T-helper 2 cell treated with Interferon-gamma antibody and Interleukin-4, amounts not matched to agents 5 μg/mL and 100 μg/mL, for 36 hours (primary cell): Measurements from ENCODE around the gene ORC2.
"Not testable (repeated sequence)": the region's sequence is repeated elsewhere in the genome, so short reads cannot be mapped to it uniquely, and the experiment has no call there.

ENCODE experiments used
- DNase-seq: peaks from one replicate; pipeline ENCODE4 v3.0.0; 2021; ENCODE audit warnings: low spot score
- H3K27ac Mint-ChIP-seq: one replicate; pipeline ENCODE4 v1.8.0; 2021; ENCODE audit warnings: mild to moderate bottlenecking, mixed read lengths
- H3K27me3 Mint-ChIP-seq: one replicate; pipeline ENCODE4 v1.8.0; 2021; ENCODE audit warnings: low read depth, mixed read lengths
- H3K36me3 Mint-ChIP-seq: one replicate; pipeline ENCODE4 v1.8.0; 2021; ENCODE audit warnings: low read depth, mixed read lengths
- H3K4me1 Mint-ChIP-seq: one replicate; pipeline ENCODE4 v1.8.0; 2021; ENCODE audit warnings: low read depth, mixed read lengths
- H3K4me3 Mint-ChIP-seq: one replicate; pipeline ENCODE4 v1.8.0; 2022; ENCODE audit warnings: mild to moderate bottlenecking, moderate library complexity, mixed read lengths
- H3K9me3 Mint-ChIP-seq: one replicate; pipeline ENCODE4 v1.8.0; 2021; ENCODE audit warnings: mixed read lengths

Gene ORC2

GRCh38 chr2:200963918-200964252, 425 bp upstream of the ORC2 start:
- not testable (repeated sequence) for H3K27me3 Mint-ChIP-seq, H3K9me3 Mint-ChIP-seq, DNase-seq
- Mint-ChIP-seq H3K27ac (peak overlapping the region; percentile 93), H3K4me1 (peaks cover 51% of the 10 kb centered on the region), H3K36me3 (peaks cover 19% of the 10 kb centered on the region), H3K4me3 (peak overlapping the region; percentile 95)

- DNase-seq: no peak
- Mint-ChIP-seq H3K27ac (peak overlapping the region; percentile 93), H3K4me3 (peak overlapping the region; percentile 95), H3K4me1 (peaks cover 46% of the 10 kb centered on the region), H3K27me3 (no peaks in the 10 kb centered on the region), H3K36me3 (peaks cover 27% of the 10 kb centered on the region), H3K9me3 (no peaks in the 10 kb centered on the region)
Measured at GRCh38 chr2:200962811-200963123, 693 bp downstream of the ORC2 start.

DNA sequence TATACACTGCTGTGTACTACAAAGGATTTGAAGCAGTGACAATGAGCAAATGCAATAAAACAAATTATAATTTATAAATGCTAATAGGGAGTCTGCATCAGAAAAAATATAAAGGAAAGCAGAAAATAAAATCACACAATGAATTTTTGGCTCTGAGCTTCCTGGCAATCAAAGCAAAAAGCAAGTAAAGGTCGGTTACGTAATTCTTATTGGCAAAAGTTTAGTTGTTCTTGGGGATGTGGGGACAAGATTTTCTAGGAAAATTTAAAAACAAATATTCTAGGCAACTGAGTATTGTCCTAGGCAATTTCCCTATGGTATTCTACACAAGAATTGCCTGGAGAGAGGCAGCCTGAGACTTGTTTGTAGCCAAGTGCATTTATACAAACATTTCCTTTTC, 1.8 kb downstream of the ORC2 start:
- Mint-ChIP-seq H3K4me3 (peak overlapping the region; percentile 95), H3K4me1 (peaks cover 46% of the 10 kb centered on the region)

GRCh38 chr2:200950378-200950777, 13.1 kb downstream of the ORC2 start:
- H3K36me3 Mint-ChIP-seq: peaks cover 44% of the 10 kb centered on the region
- no peaks in the 10 kb centered on the region for H3K27me3 Mint-ChIP-seq
- H3K4me1 Mint-ChIP-seq: peaks cover 3% of the 10 kb centered on the region
- DNase-seq: no peak
- no peaks in the 10 kb centered on the region for H3K9me3 Mint-ChIP-seq
- no peak overlapping the region for H3K4me3 Mint-ChIP-seq
- H3K27ac Mint-ChIP-seq: no peak overlapping the region

More for the DNA sequence above, 1.8 kb downstream of the ORC2 start:
- Mint-ChIP-seq H3K27ac (no peak overlapping the region), H3K9me3 (no peaks in the 10 kb centered on the region), H3K27me3 (no peaks in the 10 kb centered on the region), H3K36me3 (peaks cover 32% of the 10 kb centered on the region)
- DNase-seq: no peak

DNA sequence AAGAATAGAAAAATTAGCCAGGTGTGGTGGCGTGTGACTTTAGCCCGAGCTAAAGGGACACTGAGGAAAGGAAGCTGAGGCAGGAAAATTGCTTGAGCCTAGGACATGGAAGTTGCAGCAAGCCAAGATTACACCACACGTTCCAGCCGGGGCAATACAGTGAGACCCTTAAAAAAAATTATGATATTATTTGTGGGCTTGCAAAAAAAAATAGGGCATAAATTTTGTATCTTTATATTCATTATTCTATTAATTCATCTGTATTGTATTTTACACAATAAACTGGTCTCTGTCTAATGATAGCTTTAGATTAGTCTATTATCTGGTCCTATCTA, 18.1 kb downstream of the ORC2 start:
- Mint-ChIP-seq H3K9me3 (no peaks in the 10 kb centered on the region), H3K36me3 (peaks cover 45% of the 10 kb centered on the region), H3K27me3 (no peaks in the 10 kb centered on the region), H3K4me3 (no peak overlapping the region), H3K27ac (no peak overlapping the region), H3K4me1 (peaks cover 12% of the 10 kb centered on the region)
- no peak for DNase-seq

DNA sequence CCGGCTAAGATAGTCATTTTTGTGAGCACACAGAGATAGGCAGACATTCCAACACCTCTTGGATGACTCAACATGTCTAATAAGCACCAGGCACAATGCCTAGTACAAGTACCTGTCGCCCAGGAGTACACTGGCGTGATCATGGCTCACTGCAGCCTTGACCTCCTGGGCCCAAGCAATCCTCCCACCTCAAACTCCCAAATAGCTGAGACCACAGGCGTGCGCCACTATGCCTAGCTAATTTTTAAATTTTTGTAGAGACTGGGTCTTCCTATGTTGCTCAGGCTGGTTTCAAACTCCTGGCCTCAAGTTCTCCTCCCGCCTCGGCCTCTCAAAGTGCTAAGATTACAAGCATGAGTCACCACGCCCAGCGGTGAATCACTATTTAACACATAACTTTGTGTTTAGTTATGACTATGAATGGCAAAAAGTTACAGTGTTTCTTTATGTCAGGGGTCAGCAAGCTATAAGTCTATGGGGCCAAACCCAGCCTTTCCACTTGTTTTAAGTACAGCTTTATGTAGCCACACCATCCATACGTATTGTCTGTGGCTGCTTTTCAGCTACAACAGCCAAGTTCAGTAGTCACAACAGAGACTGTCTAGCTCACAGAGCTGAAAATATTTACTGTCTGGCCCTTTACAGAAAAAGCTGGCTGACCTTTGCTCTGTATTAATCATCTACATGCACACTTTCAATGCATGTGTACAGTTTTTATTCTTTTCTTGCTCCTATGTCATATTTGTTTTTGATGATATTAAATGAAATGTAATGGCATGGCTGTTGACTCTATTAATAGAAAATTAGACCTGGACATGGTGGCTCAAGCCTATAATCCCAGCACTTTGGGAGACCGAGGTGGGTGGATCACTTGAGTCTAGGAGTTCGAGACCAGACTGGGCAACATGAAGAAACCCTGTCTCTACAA, 18.7 kb downstream of the ORC2 start:
- H3K9me3 Mint-ChIP-seq: no peaks in the 10 kb centered on the region
- peak; percentile 75 for DNase-seq
- H3K36me3 Mint-ChIP-seq: peaks cover 48% of the 10 kb centered on the region
- H3K4me3 Mint-ChIP-seq: no peak overlapping the region
- peak overlapping the region; percentile 42 for H3K27ac Mint-ChIP-seq
- no peaks in the 10 kb centered on the region for H3K27me3 Mint-ChIP-seq
- peaks cover 12% of the 10 kb centered on the region for H3K4me1 Mint-ChIP-seq

DNA sequence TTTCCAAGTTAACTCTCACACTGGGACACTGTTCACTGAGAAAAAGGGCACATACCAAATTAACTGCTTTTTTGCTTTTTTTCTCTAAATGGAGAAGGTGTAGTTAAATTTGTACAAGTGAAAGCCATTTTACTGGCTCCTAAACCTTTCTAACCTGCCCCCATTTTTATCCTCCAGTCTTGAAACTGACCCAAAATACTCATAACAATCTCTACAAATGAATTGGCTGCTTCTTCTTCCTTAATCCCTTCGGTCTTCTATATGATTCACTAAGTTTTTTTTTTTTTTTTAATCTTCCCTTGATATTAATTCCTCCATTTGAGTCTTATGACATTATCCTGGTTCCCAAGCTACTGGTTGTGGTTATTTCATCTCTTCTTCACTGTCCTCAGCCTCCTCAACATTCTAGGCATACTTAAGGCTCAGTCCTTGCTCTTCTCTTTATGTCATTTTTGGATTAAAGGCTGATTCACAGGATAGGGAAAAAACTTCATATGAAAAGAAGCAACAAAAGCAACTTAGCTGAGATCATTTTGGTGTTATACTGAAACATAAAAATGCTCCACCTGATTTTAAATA, 19.8 kb downstream of the ORC2 start:
- H3K9me3 Mint-ChIP-seq: no peaks in the 10 kb centered on the region

GRCh38 chr2:200939832-200940231, 23.6 kb downstream of the ORC2 start:
- Mint-ChIP-seq H3K36me3 (peaks cover 41% of the 10 kb centered on the region), H3K27ac (no peak overlapping the region)

More for the DNA sequence above, 19.8 kb downstream of the ORC2 start:
- no peak for DNase-seq
- Mint-ChIP-seq H3K4me3 (no peak overlapping the region), H3K36me3 (peaks cover 46% of the 10 kb centered on the region), H3K27ac (peak overlapping the region; percentile 32), H3K27me3 (no peaks in the 10 kb centered on the region), H3K4me1 (peaks cover 12% of the 10 kb centered on the region)

GRCh38 chr2:200930947-200931626, 32.4 kb downstream of the ORC2 start:
- Mint-ChIP-seq H3K4me1 (peaks cover 7% of the 10 kb centered on the region), H3K27me3 (no peaks in the 10 kb centered on the region), H3K27ac (no peak overlapping the region), H3K36me3 (peaks cover 34% of the 10 kb centered on the region), H3K9me3 (no peaks in the 10 kb centered on the region), H3K4me3 (no peak overlapping the region)
- no peak for DNase-seq

More at GRCh38 chr2:200939832-200940231, 23.6 kb downstream of the ORC2 start:
- Mint-ChIP-seq H3K4me1 (peaks cover 7% of the 10 kb centered on the region), H3K9me3 (no peaks in the 10 kb centered on the region), H3K4me3 (no peak overlapping the region), H3K27me3 (no peaks in the 10 kb centered on the region)
- DNase-seq: no peak

DNA sequence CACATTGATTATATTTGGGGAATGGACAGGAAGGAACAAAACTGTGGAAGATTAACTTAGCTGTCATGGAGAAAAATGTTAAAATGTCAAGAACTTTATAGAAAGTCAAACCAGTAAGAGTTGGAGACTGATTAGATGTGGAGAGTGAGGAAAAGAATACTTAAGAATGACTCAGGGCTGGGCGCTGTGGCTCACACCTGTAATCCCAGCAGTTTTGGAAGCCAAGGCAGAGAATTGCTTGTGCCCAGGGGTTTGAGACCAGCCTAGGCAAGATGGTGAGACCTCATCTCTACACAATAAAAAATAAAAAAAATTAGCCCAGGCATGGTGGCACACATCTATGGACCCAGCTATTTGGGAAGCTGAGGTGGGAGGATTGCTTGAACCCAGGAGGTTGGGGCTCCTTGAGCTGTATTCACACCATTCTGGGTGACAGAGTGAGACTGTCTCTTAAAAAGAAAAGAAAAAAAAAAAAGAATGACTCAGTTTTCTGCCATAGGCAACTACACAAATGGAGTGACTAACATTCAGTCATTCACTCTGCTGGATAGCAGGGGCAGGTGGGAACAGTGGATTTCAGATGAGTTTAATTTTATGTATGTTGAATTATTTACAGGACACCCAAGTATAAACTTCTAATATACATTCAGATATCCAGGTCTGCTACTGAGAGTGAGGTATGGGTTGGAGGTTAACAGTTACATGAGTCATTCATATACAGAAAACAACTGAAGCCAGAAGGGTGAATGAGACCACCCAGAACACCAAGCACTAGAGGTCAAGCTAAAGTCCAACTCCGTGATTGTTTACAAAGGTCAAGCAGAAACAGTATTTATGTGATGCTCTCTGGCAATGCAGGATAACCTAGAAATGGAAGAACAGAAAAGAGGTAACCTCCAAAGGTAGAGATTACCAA, 33.9 kb downstream of the ORC2 start:
- Mint-ChIP-seq H3K27ac (no peak overlapping the region), H3K27me3 (no peaks in the 10 kb centered on the region), H3K4me1 (peaks cover 7% of the 10 kb centered on the region), H3K4me3 (no peak overlapping the region), H3K36me3 (peaks cover 33% of the 10 kb centered on the region), H3K9me3 (no peaks in the 10 kb centered on the region)
- no peak for DNase-seq

GRCh38 chr2:200922439-200922838, 41.0 kb downstream of the ORC2 start:
- Mint-ChIP-seq H3K36me3 (peaks cover 36% of the 10 kb centered on the region), H3K4me3 (no peak overlapping the region), H3K27me3 (no peaks in the 10 kb centered on the region), H3K27ac (peak overlapping the region; percentile 34), H3K4me1 (peaks cover 13% of the 10 kb centered on the region), H3K9me3 (no peaks in the 10 kb centered on the region)
- DNase-seq: no peak

GRCh38 chr2:200913654-200914053, 49.8 kb downstream of the ORC2 start:
- DNase-seq: no peak
- Mint-ChIP-seq H3K4me1 (peaks cover 2% of the 10 kb centered on the region), H3K36me3 (peaks cover 49% of the 10 kb centered on the region), H3K27me3 (no peaks in the 10 kb centered on the region), H3K4me3 (no peak overlapping the region), H3K9me3 (no peaks in the 10 kb centered on the region), H3K27ac (peak overlapping the region; percentile 7)

- peaks cover 41% of the 10 kb centered on the region for H3K36me3 Mint-ChIP-seq
- no peak overlapping the region for H3K4me3 Mint-ChIP-seq
- DNase-seq: no peak
- H3K4me1 Mint-ChIP-seq: peaks cover 6% of the 10 kb centered on the region
- no peaks in the 10 kb centered on the region for H3K9me3 Mint-ChIP-seq
- H3K27me3 Mint-ChIP-seq: no peaks in the 10 kb centered on the region
- no peak overlapping the region for H3K27ac Mint-ChIP-seq
Measured at GRCh38 chr2:200909958-200910357, 53.5 kb downstream of the ORC2 start.
